CD14-positive monocyte (primary cell): Measurements from ENCODE around the gene FBXO17. TPM values are rescaled to one million over a fixed set of nuclear protein-coding genes. Genes with fewer than 3 reads are reported as not detected.
"Not testable (repeated sequence)": the region's sequence is repeated elsewhere in the genome, so short reads cannot be mapped to it uniquely, and the experiment has no call there.

Experiments
- DNase-seq, 3 donors: peaks; one replicate each; pipeline ENCODE4 v3.0.0-alpha.2; 2011 to 2022
- H2AFZ ChIP-seq: 2 replicates; pipeline ENCODE4 v1.6.0; 2012; ENCODE audit warnings: mild to moderate bottlenecking, low read depth, low read length, inconsistent platforms; ENCODE audit not compliant: insufficient read depth, poor library complexity, severe bottlenecking
- H3K27ac ChIP-seq, 2 donors: 1 replicate in 1 of 2; 2 replicates in 1 of 2; pipeline ENCODE4 v1.5.1; 2012 to 2013; ENCODE audit warnings: low read length in 2 of 2, control low read depth in 1 of 2, inconsistent platforms in 1 of 2, low read depth in 1 of 2, mild to moderate bottlenecking in 1 of 2
- H3K27me3 ChIP-seq, 2 donors: one replicate each; pipeline versions ENCODE4 v1.6.0 to v1.6.1; 2011 to 2013; ENCODE audit warnings: low read length in 2 of 2; ENCODE audit not compliant: control insufficient read depth in 2 of 2, insufficient read depth in 2 of 2
- H3K36me3 ChIP-seq, 2 donors: replicated peaks in 1 of 2; 1 replicate in 1 of 2; 2 replicates in 1 of 2; pipeline versions ENCODE4 v1.5.1 to v1.6.1; 2012 to 2013; ENCODE audit warnings: low read length in 2 of 2, control low read depth in 1 of 2, inconsistent platforms in 1 of 2, mild to moderate bottlenecking in 1 of 2; ENCODE audit not compliant: insufficient read depth in 2 of 2, control insufficient read depth in 1 of 2
- H3K4me1 ChIP-seq, 2 donors: 1 replicate in 1 of 2; 2 replicates in 1 of 2; pipeline versions ENCODE4 v1.5.1 to v1.6.1; 2012 to 2013; ENCODE audit warnings: low read length in 2 of 2, control low read depth in 1 of 2, inconsistent platforms in 1 of 2, mild to moderate bottlenecking in 1 of 2, moderate library complexity in 1 of 2; ENCODE audit not compliant: insufficient read depth in 2 of 2, control insufficient read depth in 1 of 2
- H3K4me2 ChIP-seq: replicated peaks from 2 replicates; pipeline ENCODE3; 2012; ENCODE audit warnings: low read length, moderate library complexity, mild to moderate bottlenecking; ENCODE audit not compliant: poor library complexity, severe bottlenecking; ENCODE audit errors: extremely low read depth
- H3K4me3 ChIP-seq, 3 experiments: fragments of 200-600 bp in 1 of 3; sonication (generic) in 1 of 3; replicated peaks in 1 of 3; 1 replicate in 2 of 3; 2 replicates in 1 of 3; pipeline ENCODE4 v1.5.1; 2011 to 2013; ENCODE audit warnings: low read length in 3 of 3, mild to moderate bottlenecking in 3 of 3, control low read depth in 2 of 3, low read depth in 2 of 3, inconsistent platforms in 1 of 3, moderate library complexity in 1 of 3
- H3K79me2 ChIP-seq: 2 replicates; pipeline ENCODE4 v1.6.0; 2012; ENCODE audit warnings: mild to moderate bottlenecking, control low read depth, inconsistent platforms, low read length, moderate library complexity; ENCODE audit not compliant: insufficient read depth
- H3K9ac ChIP-seq: 2 replicates; pipeline ENCODE4 v1.6.0; 2017; ENCODE audit warnings: low read length, mild to moderate bottlenecking; ENCODE audit not compliant: insufficient read depth, poor library complexity, severe bottlenecking
- H3K9me3 ChIP-seq, 2 donors: replicated peaks in 1 of 2; 1 replicate in 1 of 2; 2 replicates in 1 of 2; pipeline versions ENCODE4 v1.5.1 to v1.6.1; 2012 to 2013; ENCODE audit warnings: low read length in 2 of 2, control low read depth in 1 of 2; ENCODE audit not compliant: control insufficient read depth in 1 of 2, insufficient read depth in 1 of 2
- H4K20me1 ChIP-seq: 2 replicates; pipeline ENCODE4 v1.6.0; 2012; ENCODE audit warnings: mild to moderate bottlenecking, low read length, control low read depth, moderate library complexity; ENCODE audit not compliant: insufficient read depth
- H3K27ac Mint-ChIP-seq, 7 donors: one replicate each; pipeline ENCODE4 v1.8.0; 2020; ENCODE audit warnings: mild to moderate bottlenecking in 7 of 7, mixed read lengths in 7 of 7, moderate library complexity in 6 of 7, inconsistent platforms in 2 of 7
- H3K27me3 Mint-ChIP-seq, 3 donors: one replicate each; pipeline ENCODE4 v1.8.0; 2021 to 2022; ENCODE audit warnings: low read depth in 3 of 3, mild to moderate bottlenecking in 3 of 3, mixed read lengths in 3 of 3, moderate library complexity in 3 of 3, inconsistent platforms in 1 of 3
- H3K36me3 Mint-ChIP-seq, 2 donors: one replicate each; pipeline ENCODE4 v1.8.0; 2020; ENCODE audit warnings: mixed read lengths in 2 of 2, inconsistent platforms in 1 of 2, mild to moderate bottlenecking in 1 of 2
- H3K4me1 Mint-ChIP-seq: one replicate; pipeline ENCODE4 v1.8.0; 2020; ENCODE audit warnings: mild to moderate bottlenecking, mixed read lengths
- H3K4me3 Mint-ChIP-seq, 2 donors: one replicate each; pipeline ENCODE4 v1.8.0; 2020; ENCODE audit warnings: mild to moderate bottlenecking in 2 of 2, mixed read lengths in 2 of 2, moderate library complexity in 1 of 2
- H3K9me3 Mint-ChIP-seq, 7 donors: one replicate each; pipeline ENCODE4 v1.8.0; 2020 to 2022; ENCODE audit warnings: mixed read lengths in 7 of 7, mild to moderate bottlenecking in 6 of 7, moderate library complexity in 6 of 7, inconsistent platforms in 2 of 7
- CTCF ChIP-seq: fragments of 200-600 bp; IDR thresholded peaks from one replicate; pipeline ENCODE4 v1.8.0; 2022; ENCODE audit warnings: antibody characterized with exemption, mild to moderate bottlenecking
- WGBS: methylation state at CpG from one replicate; pipeline ENCODE4 v1.1.5; 2013; ENCODE audit warnings: missing lambda C conversion rate; ENCODE audit not compliant: insufficient coverage; 5-methylcytosine and 5-hydroxymethylcytosine counted together
- intact Hi-C, 2 donors: fragments of 100-400 bp; cut with micrococcal nuclease; formaldehyde crosslinking; loops; one replicate each; pipeline versions ENCODE4 v1.15.0 to v1.15.1; 2023
- polyA plus RNA-seq, 3 donors: library from polyadenylated mRNA; depleted of rRNA in 1 of 3; unstranded in 2 of 3; stranded (reverse) in 1 of 3; fragments of 300-500 nt in 2 of 3; fragments of >200 nt in 1 of 3; fragmentation: Illumina TruSeq in 2 of 3; gene quantifications; 1 replicate in 2 of 3; 2 replicates in 1 of 3; pipeline ENCODE4 v1.2.3, GENCODE V29; 2012 to 2021

Gene FBXO17
- polyA plus RNA-seq, 3 donors, result not detected

- peaks cover 10 to 15% of the 10 kb centered on the region in 2 donors for H3K27me3 ChIP-seq
- H3K9ac ChIP-seq, result no peak overlapping the region
- Mint-ChIP-seq H3K36me3 (peaks cover 0 to under 1% of the 10 kb centered on the region in 2 donors), H3K9me3 (peaks cover 0 to 6% (median under 1%) of the 10 kb centered on the region in 7 donors), H3K27me3 (peaks cover 21 to 37% (median 25%) of the 10 kb centered on the region in 3 donors), H3K4me3 (no peak overlapping the region), H3K27ac (no peak overlapping the region), H3K4me1 (peaks cover under 1% of the 10 kb centered on the region)
- DNase-seq, result no peak
- WGBS, result 100% methylated on average over 1 of the region's 12 CpGs
- no peaks in the 10 kb centered on the region for H3K4me1 ChIP-seq
- H2AFZ ChIP-seq, result no peak overlapping the region
- H3K4me3 ChIP-seq, result no peak overlapping the region
- no peak overlapping the region for H3K4me2 ChIP-seq
- no peaks in the 10 kb centered on the region for H3K36me3 ChIP-seq
- H3K79me2 ChIP-seq, result no peaks in the 10 kb centered on the region
- no peak for TF ChIP-seq CTCF
- peaks cover 0 to under 1% of the 10 kb centered on the region in 2 donors for H3K9me3 ChIP-seq
- no peak overlapping the region for H3K27ac ChIP-seq
- no peaks in the 10 kb centered on the region for H4K20me1 ChIP-seq
- intact Hi-C loops, result no loop called here
Measured at GRCh38 chr19:38970664-38971532, 4.6 kb downstream of the FBXO17 start.

- H3K4me1 ChIP-seq, H3K36me3 Mint-ChIP-seq, DNase-seq, H3K9ac ChIP-seq, H3K27me3 ChIP-seq, H3K27ac Mint-ChIP-seq, H3K4me3 ChIP-seq, H3K4me2 ChIP-seq, H3K36me3 ChIP-seq, H3K9me3 ChIP-seq, H3K9me3 Mint-ChIP-seq, intact Hi-C loops, H2AFZ ChIP-seq, H4K20me1 ChIP-seq, H3K4me1 Mint-ChIP-seq, H3K27ac ChIP-seq, H3K4me3 Mint-ChIP-seq, H3K79me2 ChIP-seq: not testable (repeated sequence)
- H3K27me3 Mint-ChIP-seq, result peaks cover 2 to 13% (median 7%) of the 10 kb centered on the region in 3 donors
- 100% methylated on average over 1 of the region's 5 CpGs for WGBS
Measured at GRCh38 chr19:38966149-38966548, 9.4 kb downstream of the FBXO17 start.
